ENCODE measurements around the gene CCDC167.

The CCDC167 gene

GRCh38 chr6:37493661-37493995, 6.1 kb downstream of the CCDC167 start:
- TF ChIP-seq, protein P1, sequence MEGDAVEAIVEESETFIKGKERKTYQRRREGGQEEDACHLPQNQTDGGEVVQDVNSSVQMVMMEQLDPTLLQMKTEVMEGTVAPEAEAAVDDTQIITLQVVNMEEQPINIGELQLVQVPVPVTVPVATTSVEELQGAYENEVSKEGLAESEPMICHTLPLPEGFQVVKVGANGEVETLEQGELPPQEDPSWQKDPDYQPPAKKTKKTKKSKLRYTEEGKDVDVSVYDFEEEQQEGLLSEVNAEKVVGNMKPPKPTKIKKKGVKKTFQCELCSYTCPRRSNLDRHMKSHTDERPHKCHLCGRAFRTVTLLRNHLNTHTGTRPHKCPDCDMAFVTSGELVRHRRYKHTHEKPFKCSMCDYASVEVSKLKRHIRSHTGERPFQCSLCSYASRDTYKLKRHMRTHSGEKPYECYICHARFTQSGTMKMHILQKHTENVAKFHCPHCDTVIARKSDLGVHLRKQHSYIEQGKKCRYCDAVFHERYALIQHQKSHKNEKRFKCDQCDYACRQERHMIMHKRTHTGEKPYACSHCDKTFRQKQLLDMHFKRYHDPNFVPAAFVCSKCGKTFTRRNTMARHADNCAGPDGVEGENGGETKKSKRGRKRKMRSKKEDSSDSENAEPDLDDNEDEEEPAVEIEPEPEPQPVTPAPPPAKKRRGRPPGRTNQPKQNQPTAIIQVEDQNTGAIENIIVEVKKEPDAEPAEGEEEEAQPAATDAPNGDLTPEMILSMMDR (IDR thresholded peaks at IDR 0.05; ENCODE audit: control insufficient read depth, insufficient read depth, low read depth, low read length, missing control alignments): no peak
- H3K4me3 ChIP-seq (ENCODE audit: control insufficient read depth, low read depth, low read length): no peak overlapping the region
- no peak for DNase-seq (ENCODE audit: low read depth)

DNA sequence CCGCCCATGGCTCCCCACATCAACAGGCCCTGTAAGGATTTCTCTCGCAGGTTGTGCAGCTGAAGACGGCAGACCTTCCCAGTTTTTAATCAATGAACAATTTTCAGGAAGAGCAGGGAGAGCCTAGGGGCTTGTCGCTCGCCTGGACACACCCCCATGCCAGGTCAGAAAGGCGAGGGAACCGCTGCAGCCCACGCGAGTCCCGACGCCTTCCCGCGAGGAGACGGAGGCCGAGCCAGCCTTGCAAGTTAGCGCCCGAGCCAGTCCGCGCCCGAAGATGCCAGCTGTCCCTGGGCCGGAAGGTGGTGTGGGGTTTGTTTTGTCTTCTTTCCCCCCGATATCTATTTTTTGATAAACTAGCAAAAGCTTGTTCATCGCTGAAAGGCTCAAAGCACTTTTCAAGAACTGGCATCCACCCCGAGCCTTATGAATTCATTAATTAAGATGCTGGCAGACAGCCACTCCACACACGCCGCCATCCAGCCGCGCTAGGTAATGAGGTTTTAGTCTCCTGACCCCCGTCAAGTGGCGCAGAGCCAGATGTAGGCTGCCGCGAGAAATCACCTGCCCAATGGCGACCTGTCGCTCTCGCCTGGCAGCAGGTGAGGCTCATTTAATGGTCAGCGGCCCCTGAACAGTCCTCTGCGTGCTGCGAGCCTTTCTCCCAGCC, 6.6 kb downstream of the CCDC167 start:
- DNase-seq (ENCODE audit: low read depth): no peak
- no peak overlapping the region for H3K4me3 ChIP-seq (ENCODE audit: control insufficient read depth, low read depth, low read length)
- TF ChIP-seq, protein P1 (IDR thresholded peaks at IDR 0.05; ENCODE audit: control insufficient read depth, insufficient read depth, low read depth, low read length, missing control alignments): no peak

DNA sequence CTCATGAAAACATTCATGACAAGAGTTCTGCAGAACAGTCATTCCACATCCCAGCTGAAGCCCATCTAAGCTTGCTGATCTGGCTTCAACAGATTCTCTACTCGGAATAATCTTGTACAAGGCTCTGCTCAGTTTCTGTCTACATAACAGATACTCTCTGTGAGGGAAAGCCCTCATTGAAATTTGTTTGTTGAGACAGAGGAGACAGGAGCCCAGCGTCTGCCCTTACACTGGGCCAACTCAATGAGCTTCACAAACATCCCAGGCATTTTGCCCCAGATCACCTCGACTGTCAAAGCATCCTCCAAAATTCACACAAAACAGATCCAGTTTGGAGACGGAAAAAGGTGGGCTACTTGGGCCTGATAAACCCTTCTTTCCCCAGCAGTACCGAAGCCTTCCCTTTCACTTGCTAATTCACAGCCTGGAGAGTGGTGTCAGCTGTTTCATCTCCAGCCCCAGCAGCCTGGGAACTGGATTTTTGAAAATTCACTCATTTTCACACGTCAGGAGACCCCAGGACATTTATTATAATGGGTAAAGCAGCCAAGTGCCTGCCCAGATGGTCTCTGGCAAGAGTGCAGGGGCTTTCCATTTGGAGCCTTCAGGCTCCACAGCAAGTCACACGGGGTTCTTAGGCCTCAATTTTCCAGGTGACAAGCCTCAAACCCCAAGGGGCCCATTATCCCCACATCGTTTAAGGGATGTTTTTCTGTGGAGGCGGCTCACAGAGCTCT, 7.3 kb downstream of the CCDC167 start:
- no peak for DNase-seq (ENCODE audit: low read depth)
- TF ChIP-seq, protein P1 (IDR thresholded peaks at IDR 0.05; ENCODE audit: control insufficient read depth, insufficient read depth, low read depth, low read length, missing control alignments): no peak
- H3K4me3 ChIP-seq (ENCODE audit: control insufficient read depth, low read depth, low read length): no peak overlapping the region

DNA sequence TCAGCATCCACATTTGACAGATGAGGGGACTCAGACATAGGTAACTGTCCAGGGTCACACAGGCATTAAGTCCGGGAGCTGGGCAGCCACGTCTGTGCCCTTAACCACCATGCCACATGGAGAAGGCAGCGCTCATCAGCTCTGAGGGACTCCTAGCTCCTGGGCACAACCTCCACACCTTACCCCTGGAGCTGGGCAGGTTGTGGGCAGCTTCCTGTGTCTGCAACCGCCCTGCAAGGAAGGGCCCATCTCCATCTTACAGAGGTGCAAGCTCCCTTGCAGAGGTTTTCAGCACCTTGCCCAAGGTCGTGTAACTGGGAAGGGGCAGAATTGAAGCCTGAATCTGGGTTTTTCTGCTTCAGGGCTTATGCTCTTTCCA, 7.9 kb downstream of the CCDC167 start:
- H3K4me3 ChIP-seq (ENCODE audit: control insufficient read depth, low read depth, low read length): no peak overlapping the region
- TF ChIP-seq, protein P1 (IDR thresholded peaks at IDR 0.05; ENCODE audit: control insufficient read depth, insufficient read depth, low read depth, low read length, missing control alignments): no peak
- DNase-seq (ENCODE audit: low read depth): no peak

DNA sequence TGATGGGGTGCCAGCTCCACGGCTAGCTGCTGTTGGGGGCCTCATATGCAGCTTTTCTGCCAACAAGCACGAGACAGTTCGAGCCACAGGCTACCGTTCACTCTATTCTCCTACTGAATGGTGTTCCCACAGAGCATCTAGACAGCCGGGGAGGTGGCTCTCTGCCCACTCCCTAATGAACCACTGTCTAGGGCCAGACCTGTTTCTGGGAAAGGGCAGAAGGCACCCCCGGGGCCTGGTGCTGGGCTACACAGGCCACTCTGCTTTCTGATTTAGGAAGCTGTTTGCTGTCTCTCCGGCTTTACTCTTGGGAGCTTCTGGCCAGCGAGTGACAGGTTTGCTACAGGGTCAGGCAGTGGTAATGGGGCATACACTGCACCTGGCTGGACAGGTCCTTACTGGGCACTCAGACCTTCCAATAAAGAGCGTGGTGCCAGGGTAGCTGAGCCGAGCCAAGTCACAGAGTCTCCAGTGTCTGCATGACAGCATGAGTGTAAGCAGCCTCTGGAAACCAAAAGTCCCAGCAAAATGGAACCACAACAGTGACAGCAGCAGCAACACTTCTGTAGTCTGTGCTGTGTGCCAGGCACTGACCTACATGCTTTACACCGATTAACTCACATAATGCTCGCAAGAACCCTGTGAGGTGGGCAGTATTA, 8.4 kb downstream of the CCDC167 start:
- no peak overlapping the region for H3K4me3 ChIP-seq (ENCODE audit: control insufficient read depth, low read depth, low read length)
- TF ChIP-seq, protein P1 (IDR thresholded peaks at IDR 0.05; ENCODE audit: control insufficient read depth, insufficient read depth, low read depth, low read length, missing control alignments): no peak
- DNase-seq (ENCODE audit: low read depth): no peak

DNA sequence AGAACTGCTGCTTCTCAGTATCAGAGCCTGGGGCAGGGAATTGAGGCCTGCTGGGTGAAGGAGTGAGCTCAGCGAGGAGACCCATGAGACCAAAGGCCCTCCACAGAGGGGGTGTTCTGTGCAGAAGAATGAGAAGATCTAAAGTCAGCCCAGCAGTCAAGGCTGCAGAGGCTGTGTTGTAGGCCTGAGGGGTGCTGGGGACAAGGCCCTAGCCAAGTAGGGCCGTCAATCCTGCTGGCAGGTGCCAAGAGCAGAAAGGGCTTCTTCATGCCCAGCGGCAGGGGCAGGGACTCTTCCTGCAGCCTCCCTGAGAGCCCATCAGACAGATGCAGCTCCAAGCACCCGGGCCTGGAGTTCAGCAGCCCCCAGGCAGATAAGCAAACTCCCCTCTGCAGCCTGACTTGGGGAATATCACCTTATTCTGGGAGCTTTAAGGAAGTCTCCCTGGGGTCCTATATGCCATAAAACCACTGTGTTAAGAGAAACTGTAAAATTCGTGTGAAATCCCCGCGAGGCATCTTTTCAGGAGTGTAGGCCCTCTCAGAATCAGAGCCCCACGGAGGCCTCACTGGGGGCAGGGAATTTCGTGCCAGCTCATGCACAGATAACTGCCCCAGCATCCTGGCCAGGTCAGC, 9.0 kb downstream of the CCDC167 start:
- no peak for DNase-seq (ENCODE audit: low read depth)
- H3K4me3 ChIP-seq (ENCODE audit: control insufficient read depth, low read depth, low read length): no peak overlapping the region
- TF ChIP-seq, protein P1 (IDR thresholded peaks at IDR 0.05; ENCODE audit: control insufficient read depth, insufficient read depth, low read depth, low read length, missing control alignments): no peak
